ENCODE measurements around the gene HPCAL1. TPM values are rescaled to one million over a fixed set of nuclear protein-coding genes. Genes with fewer than 3 reads are reported as not detected.

HPCAL1 gene
- total and polyA plus RNA-seq, 10 of the 15 experiments (the other 5 are each of a cell fraction or from before 2014, with no cell fraction given), result 0.40 to 12.8 (median 7.9) TPM

DNA sequence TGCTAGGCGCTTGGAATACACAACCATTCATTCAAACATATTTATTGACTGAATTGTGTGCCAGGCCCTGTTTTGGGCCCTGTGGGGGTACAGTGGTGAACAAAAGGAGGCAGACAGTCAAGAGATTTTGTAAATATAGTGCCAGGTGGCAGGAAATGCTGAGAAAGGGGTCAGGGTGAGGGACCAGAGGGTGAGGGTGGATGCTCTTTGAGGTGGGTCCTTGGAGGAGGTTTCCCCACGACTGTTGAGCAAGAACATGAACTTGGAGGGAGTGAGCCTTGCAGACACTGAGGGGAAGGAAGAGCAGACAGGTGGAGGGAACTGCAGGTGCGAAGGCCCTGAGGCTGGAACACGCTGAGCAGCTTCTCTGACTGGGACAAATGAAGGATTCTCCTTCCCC lies 104.7 kb downstream of the HPCAL1 start (continued):
- TF ChIP-seq POU2F2 (IDR thresholded peaks at IDR 0.05; ENCODE audit: borderline replicate concordance, low read depth, low read length), result no peak

- H3K4me1 ChIP-seq (ENCODE audit: control insufficient read depth, insufficient read depth, low read length), result peaks cover 38% of the 10 kb centered on the region
- RAD21 ChIA-PET (ENCODE audit: unreplicated experiment), result interaction anchor here (0.6 to 6.5 kb wide), 45 partner anchors 16 to 423 kb away, joined by 3 to 181 read pairs (median 6); partner anchors contain the start of genes HPCAL1, ODC1 and RRM2
- ATAC-seq, result peak; percentile 78
- H3K79me2 ChIP-seq (ENCODE audit: control insufficient read depth, insufficient read depth, low read length), result no peaks in the 10 kb centered on the region
- H4K20me1 ChIP-seq (ENCODE audit: control insufficient read depth, insufficient read depth), result no peaks in the 10 kb centered on the region
- intact Hi-C loops (cut with micrococcal nuclease; ENCODE audit: unreplicated experiment) (loop anchor here (2.0 kb wide), 1 partner anchor 25 kb away; no protein-coding TSS in a partner anchor), in situ Hi-C loops (cut with MboI) (no loop called here)
- CTCF ChIA-PET, result interaction anchor here (0.6 to 7.9 kb wide), 39 partner anchors 9 to 565 kb away, joined by 3 to 166 read pairs (median 9); partner anchors contain the start of genes HPCAL1, ODC1 and RRM2
- POLR2A ChIA-PET, result interaction anchor here (0.6 to 5.1 kb wide), 17 partner anchors 9 to 329 kb away, joined by 3 to 77 read pairs (median 5); partner anchors contain the start of genes HPCAL1 and ODC1
- no peaks in the 10 kb centered on the region for H3K27me3 ChIP-seq (replicated peaks in 1 of 2; ENCODE audit: control insufficient read depth in 2 of 2, insufficient read depth in 2 of 2, low read length in 1 of 2)
- H2AFZ ChIP-seq (ENCODE audit: control insufficient read depth, low read depth, low read length), result peak overlapping the region; percentile 26
- no peaks in the 10 kb centered on the region; a peak in 1 of 4 replicates for H3K36me3 ChIP-seq (ENCODE audit: control insufficient read depth in 2 of 2, insufficient read depth in 2 of 2, low read length in 1 of 2)
- FAIRE-seq, result peak; percentile 81
- SMC1A ChIA-PET (ENCODE audit: uncharacterized antibody, unreplicated experiment), result interaction anchor here (0.5 to 7.6 kb wide), 40 partner anchors 9 to 561 kb away, joined by 3 to 112 read pairs (median 8); partner anchors contain the start of genes HPCAL1, ODC1 and RRM2
- no TSS peak for BruUV-seq (replicated peaks)
- peak overlapping the region; percentile 47; the same call in 1 of the 2 replicates for H3K4me3 ChIP-seq
- no peak overlapping the region for H3K9ac ChIP-seq (ENCODE audit: control insufficient read depth, insufficient read depth, low read length)
- WGBS (ENCODE audit: insufficient coverage, insufficient replicate concordance, low lambda C conversion rate, missing lambda C conversion rate), result 18% methylated on average over 11 of the region's 11 CpGs
- DNase-seq (ENCODE audit: low read depth, low spot score), result peak; percentile 51
- peaks cover 3% of the 10 kb centered on the region; the same call in 2 of the 3 replicates for H3K9me3 ChIP-seq (replicated peaks; ENCODE audit: control insufficient read depth, insufficient read depth, low read length)
- peak overlapping the region; percentile 98 for H3K4me2 ChIP-seq (ENCODE audit: control insufficient read depth, insufficient read depth)
- H3K27ac ChIP-seq (ENCODE audit: control insufficient read depth, insufficient read depth), result peak overlapping the region; percentile 23
- TF ChIP-seq, protein P1, sequence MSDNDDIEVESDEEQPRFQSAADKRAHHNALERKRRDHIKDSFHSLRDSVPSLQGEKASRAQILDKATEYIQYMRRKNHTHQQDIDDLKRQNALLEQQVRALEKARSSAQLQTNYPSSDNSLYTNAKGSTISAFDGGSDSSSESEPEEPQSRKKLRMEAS (IDR thresholded peaks at IDR 0.05; ENCODE audit: low read depth, low read length), result no peak
- TF ChIP-seq CREM (IDR thresholded peaks at IDR 0.05; ENCODE audit: low read depth) (no peak), NR2F1 (conservative IDR thresholded peaks at IDR 0.05) (0 out of 2 replicates have a peak, but pooled peaks have one; percentile 24), DPF2 (IDR thresholded peaks at IDR 0.05) (0 out of 2 replicates have a peak, but pooled peaks have one; percentile 40), RAD21 (IDR thresholded peaks at IDR 0.05; ENCODE audit: insufficient read depth, low read depth, low read length) (no peak), ZNF24 (IDR thresholded peaks at IDR 0.05) (no peak), IKZF2 (IDR thresholded peaks at IDR 0.05) (peak; percentile 86), PKNOX1 (IDR thresholded peaks at IDR 0.05) (peak; percentile 94), SMARCA5 (IDR thresholded peaks at IDR 0.05) (0 out of 2 replicates have a peak, but pooled peaks have one; percentile 57), YY1 (IDR thresholded peaks at IDR 0.05; ENCODE audit: low read depth, low read length) (no peak), RELB (IDR thresholded peaks at IDR 0.05; ENCODE audit: low read depth) (peak; percentile 83)
- TF ChIP-seq, protein P2, sequence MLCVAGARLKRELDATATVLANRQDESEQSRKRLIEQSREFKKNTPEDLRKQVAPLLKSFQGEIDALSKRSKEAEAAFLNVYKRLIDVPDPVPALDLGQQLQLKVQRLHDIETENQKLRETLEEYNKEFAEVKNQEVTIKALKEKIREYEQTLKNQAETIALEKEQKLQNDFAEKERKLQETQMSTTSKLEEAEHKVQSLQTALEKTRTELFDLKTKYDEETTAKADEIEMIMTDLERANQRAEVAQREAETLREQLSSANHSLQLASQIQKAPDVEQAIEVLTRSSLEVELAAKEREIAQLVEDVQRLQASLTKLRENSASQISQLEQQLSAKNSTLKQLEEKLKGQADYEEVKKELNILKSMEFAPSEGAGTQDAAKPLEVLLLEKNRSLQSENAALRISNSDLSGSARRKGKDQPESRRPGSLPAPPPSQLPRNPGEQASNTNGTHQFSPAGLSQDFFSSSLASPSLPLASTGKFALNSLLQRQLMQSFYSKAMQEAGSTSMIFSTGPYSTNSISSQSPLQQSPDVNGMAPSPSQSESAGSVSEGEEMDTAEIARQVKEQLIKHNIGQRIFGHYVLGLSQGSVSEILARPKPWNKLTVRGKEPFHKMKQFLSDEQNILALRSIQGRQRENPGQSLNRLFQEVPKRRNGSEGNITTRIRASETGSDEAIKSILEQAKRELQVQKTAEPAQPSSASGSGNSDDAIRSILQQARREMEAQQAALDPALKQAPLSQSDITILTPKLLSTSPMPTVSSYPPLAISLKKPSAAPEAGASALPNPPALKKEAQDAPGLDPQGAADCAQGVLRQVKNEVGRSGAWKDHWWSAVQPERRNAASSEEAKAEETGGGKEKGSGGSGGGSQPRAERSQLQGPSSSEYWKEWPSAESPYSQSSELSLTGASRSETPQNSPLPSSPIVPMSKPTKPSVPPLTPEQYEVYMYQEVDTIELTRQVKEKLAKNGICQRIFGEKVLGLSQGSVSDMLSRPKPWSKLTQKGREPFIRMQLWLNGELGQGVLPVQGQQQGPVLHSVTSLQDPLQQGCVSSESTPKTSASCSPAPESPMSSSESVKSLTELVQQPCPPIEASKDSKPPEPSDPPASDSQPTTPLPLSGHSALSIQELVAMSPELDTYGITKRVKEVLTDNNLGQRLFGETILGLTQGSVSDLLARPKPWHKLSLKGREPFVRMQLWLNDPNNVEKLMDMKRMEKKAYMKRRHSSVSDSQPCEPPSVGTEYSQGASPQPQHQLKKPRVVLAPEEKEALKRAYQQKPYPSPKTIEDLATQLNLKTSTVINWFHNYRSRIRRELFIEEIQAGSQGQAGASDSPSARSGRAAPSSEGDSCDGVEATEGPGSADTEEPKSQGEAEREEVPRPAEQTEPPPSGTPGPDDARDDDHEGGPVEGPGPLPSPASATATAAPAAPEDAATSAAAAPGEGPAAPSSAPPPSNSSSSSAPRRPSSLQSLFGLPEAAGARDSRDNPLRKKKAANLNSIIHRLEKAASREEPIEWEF (IDR thresholded peaks at IDR 0.05; ENCODE audit: insufficient replicate concordance, low read depth, low read length), result no peak
These were observed 105.3 kb downstream of the HPCAL1 start for GRCh38 chr2:10407841-10408648.
